Femur (tissue), 1 donor: Measurements from ENCODE around the gene ATP6V1C2.
"Not testable (repeated sequence)": the region's sequence is repeated elsewhere in the genome, so short reads cannot be mapped to it uniquely, and the experiment has no call there.

Source experiments
- DNase-seq: peaks from one replicate; pipeline ENCODE4 v3.0.0-alpha.2; 2017

Gene ATP6V1C2

DNA sequence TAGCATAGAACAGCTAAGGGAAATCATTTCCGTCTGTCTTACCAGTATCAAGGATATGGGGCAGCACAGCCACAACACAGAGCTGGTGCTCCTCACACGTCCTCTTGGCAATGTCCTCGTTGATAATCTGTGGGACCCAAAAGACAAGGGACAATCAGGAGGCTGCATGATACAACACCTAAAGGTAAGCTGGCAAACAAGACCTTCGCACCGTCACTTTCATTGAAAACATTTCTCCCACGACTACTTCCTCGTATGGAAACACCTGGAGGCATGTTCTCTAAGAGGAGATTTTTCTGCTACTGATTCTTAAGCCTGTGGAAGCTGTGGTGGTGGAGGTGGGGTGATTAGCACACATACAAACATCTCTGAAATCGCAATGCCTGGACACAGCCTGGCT, 67.4 kb downstream of the ATP6V1C2 start:
- DNase-seq: no peak

DNA sequence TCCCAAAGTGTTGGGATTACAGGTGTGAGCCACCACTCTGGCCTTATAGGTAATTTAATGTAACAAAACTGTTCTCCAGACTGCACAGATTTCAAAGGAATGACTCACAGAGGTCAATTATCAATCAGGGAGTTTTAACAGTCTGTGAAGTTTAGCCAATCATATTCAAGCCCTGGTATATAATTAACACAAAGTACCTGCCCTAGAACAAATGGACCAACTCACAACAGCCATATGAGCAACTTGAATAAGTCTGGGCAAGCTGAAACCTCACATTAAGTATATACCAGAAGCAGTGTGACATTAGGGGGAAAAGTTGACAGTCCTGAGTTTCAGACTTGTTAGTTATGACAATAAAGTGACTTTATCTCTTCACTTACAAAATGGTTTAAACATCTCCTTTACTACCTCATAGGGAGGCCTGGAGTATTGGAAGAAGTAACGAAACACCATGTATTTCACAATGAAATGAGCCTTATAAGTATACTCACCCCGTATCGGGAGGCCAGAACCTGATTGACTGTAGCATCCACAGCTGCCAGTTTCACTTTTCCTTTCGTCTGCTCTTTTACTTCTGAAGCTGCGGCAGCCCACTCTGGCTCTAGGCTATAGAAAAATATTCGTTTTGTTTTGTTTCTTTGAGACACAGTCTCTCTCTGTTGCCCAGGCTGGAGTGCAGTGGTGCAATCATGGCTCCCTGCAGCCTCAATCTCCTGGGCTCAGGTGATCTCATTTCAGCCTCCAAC, 69.0 kb downstream of the ATP6V1C2 start:
- no peak for DNase-seq

DNA sequence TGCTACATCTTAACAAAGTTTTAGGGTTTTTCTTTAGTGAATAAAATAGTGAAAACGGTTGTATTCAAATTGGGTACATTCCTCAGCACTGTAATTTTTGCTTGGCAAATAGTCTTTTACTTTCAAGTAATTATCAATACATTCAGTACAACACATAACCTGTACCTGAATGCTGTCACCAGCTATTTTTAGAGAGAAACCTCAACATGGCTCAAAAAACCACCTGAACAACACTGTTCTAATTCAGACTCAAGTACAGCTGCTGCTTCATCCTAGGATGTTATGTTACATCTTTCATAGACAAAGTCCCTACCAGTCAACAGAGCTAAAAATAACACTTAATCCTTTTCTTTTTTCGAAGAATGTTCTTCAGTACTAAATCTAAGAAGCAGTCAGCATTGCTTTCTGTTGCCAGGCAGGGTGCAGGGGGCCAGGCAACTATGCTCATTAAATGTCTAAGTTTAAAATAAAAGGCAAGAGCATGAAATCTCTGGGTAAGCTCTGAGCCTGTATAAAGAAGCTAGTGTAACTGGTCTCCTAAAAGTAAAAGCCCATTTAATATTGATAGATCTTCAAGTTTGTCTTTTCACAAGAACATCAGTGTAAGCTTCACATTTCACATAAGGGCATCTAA, 70.7 kb downstream of the ATP6V1C2 start:
- DNase-seq: no peak

DNA sequence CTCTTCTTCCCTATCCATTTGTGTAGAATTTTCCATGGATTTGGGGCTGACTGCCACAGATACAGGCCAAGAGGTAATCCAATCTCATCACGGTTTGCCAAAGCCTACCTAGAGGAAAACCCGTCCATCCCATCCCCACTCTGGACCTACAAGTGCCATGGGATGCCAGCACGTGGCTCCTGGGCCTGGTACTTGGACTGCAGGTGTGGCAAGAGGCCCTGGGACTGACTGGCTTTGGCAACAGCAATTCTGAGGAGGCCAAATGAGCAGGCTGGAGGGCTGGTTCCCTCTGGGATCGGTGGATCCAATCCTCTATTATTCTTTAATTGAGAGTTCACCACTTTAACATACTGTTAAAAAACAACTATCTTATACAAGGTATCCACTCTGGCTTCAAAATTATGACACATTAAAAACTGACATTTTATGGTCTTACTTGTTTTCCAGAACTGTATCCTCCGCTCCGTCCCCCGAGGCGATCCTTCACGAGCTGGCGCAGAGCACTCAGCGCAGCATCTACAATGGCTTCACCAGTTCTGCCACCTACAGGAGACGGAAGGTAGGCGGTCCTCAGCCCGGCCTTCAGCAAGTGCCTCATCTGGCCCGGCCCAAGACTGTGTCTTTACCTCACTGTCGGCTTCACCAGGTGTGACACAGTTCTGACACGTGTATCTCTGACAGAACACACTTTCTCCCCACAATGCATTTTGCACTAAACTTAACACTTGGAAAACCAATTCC, 71.4 kb downstream of the ATP6V1C2 start:
- DNase-seq: no peak

DNA sequence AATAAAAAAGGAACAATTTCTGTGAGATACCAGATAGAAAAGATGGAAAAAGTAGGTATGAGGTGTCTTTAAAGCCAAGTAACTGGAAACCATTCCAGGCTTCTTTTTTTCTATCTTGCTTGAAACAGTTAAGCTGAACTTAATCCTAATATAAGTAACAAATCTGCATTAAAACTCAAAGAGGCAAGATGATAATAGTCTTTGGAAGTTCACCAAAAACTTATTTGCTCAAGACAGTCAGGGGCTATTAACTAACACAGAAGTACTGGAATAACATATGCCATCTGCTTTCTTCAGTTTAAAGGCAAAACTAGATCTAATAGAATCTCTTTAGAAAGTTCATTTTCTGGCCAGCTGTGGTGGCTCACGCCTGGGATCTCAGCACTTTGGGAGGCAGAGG, 72.4 kb downstream of the ATP6V1C2 start:
- no peak for DNase-seq

DNA sequence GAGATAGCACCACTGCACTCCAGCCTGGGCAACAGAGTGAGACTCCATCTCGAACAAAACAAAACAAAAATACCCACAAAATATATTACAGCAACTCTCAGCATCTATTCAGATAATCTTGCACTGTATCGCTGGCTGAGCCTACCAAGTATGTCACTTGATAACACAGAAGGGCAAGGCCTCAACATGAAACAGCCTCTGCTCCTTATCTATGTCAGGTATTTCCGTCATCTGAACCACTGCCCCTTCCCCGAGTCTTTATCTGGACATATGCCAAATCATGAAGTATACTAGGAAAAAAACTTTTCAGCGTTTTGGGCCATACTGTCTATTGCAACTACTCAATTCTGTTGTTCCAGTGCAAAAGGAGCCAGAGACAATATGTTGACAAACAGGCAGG, 73.4 kb downstream of the ATP6V1C2 start:
- DNase-seq: no peak

DNA sequence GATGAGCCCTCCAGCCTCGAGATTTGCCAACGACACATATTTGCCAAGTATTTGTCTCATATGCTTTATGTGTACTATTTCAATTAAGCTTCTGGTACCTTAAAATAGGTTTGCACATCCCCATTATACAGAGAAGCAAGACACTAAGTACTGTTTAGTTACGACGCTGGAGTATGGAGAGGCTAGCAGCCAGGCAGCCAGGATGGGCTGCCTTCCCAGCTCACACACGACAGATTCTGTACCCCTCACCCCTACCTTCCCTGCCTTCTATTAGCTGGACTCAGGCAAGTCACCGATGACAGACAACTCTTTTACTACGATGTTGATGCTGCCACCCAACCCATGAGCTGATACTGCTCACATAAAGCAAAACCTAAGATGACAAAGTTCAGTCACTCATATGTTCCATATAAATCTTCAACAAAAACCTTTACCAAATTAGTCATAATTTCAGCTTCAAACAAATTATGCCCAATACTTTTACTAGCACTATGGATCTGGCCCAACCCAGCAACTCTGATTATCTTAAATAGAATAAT, 74.1 kb downstream of the ATP6V1C2 start:
- DNase-seq: no peak

DNA sequence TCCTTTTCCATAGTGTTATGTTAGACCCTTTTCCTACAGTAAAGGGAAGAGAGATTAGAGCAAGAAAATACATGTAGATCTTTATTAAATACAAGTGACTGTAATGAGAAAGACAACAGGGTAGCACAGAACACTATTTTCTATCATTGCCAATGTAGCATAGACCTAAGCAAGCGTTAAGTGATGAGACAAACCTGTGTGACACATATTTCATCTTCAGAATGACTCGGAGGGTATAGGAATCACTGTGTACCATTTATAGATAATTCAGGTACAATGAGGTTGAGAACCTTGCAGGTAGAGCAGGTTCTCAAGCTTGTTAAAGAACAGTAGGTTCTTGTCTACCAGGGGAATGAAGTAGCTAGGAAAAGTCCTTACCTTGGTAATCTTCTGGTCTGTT, 75.3 kb downstream of the ATP6V1C2 start:
- no peak for DNase-seq

DNA sequence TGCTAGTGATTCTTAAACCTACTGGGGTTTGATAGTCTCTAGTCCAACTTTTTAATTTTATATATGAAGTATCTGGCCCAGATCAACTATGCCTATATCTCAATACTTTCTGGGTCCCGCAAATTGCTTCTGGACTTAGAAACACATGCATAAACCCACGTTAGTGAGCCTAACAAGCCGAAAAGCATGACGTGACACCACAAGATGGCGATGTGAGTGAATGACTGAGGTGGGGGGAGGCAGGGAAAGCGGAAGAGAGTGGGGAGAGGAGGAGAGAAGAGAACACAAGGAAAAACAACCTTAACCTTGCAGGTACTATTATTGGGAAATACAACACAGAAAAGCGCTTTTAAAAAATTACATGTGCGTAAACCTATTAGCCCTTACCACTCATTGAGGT, 77.4 kb downstream of the ATP6V1C2 start:
- no peak for DNase-seq

DNA sequence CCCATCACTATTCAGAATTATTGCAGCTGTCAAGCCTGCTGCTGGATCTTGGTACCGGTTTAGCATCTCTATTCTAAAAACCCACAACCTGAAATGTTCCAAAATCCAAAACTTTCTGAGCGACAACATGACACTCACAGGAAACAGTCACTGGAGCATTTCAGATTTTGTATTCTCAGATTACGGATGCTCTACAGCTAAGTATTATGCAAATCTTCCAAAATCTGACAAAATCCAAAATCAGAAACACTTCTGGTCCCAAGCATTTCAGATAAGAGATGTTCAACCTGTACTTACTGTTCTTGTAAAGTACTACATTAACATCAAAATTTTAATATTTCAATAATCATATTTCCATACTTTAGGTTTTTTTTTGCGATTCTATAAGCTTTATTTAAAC, 78.7 kb downstream of the ATP6V1C2 start:
- DNase-seq: no peak

DNA sequence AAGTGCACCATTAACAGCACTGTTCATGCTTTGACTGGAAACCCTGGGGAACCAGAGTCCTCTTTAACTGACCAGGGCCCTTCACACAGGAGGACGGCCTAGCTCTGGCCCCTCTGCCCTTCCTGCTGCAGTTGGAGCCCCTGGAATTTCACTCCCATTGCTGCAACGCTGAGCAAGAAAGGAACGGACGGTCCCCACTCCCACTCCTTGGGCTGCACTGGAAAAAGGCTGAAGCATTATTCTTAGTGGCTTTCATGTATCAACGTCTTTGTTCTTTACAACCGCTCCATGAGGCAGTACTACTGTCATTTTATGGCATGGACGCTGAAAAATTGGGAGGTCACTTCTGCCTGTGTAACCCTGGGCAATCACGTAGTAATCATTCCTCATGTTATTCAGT, 81.2 kb downstream of the ATP6V1C2 start:
- no peak for DNase-seq

DNA sequence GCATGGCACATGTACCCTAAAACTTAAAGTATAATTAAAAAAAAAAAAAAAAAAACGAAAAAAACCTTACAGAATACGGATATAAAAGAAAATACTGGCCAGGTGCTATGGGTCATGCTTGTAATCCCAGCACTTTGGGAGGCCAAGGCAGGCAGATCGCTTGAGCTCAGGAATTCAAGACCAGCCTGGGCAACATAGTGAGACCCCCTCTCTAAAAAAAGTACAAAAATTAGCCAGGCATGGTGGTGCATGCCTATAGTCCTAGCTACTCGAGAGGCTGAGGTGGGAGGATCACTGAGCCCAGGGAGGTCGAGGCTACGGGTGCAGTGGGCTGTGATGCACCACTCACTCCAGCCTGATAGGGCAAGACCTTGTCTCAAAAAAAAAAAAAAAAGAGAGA, 84.6 kb downstream of the ATP6V1C2 start:
- DNase-seq: not testable (repeated sequence)

DNA sequence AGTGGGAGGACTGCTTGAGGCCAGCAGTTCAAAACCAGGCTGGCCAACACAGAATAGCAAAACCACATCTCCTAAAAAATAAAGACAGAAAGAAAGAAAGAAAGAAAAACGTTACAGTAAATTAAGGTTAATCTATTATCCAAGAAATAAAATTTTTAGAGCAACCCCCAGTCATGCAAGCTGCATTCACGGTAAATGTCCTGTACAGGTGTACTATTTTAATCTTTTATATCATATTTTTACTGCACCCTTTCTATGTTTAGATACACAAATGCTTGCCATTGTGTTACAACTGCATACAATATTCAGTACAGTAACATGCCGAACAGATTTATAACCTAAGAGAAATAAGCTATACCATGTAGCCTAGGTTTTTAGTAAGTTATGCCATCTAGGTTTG, 85.1 kb downstream of the ATP6V1C2 start:
- no peak for DNase-seq

DNA sequence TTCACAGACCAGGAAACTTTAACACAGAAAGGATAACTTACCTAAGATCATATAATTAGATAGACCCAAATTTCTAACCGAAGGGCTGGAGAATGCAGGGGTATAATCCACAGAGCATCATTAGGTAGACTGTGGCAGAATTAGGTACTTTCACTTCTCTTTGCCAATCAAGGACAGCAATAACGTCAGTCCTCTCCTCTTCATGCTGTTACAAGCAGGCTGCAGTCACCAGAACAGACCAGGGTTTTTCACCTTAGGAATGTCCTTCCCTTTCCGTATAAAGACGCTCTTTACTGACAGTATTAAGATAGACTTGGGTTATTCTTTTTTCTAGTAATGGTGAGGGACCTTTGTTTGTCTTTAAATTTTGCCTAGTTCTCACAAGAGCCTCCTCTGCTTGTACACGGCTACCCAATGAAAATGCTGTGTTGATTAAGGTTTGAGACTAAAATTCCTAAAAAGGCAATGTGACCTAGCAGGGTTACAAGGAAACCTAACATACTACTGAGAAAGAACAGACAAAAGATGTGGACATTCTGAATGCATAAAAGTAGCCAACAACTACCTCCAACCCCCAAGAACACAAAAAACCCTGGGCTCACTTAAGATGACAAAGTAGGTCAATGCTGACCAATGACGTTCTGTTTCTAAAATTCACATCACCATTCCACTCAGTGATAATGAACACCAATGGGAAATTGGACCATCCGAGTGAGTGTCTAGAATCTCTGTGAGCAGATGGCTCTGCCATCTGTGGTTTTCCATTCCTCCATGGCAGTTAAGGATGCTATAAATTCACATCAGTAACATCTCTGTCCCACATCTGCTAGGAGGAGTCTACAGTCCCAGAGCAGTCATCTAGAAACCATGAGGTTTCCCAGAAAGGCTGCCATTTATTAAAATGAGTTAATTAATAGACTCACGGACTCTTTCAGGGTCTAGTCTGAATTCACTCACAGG, 89.1 kb downstream of the ATP6V1C2 start:
- DNase-seq: no peak

DNA sequence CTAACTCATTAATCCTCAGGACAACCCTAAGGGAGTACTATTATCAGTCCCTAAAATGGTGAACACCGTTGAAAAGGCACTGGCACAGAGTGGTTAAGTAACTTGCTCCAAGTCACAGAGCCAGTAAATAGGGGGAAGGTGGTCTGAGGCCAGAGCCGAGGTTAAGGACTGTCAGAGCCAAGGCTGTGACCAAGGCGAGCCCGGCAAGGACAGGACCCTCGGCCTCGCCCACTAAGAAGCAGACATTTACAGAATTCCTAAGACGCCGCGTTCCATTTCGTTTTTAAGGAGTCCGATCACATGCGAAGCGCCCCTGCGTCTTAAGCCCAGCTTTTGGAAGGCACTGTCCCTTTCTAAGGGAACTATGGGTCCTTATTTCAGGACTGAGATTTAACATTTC, 90.1 kb downstream of the ATP6V1C2 start:
- DNase-seq: no peak

DNA sequence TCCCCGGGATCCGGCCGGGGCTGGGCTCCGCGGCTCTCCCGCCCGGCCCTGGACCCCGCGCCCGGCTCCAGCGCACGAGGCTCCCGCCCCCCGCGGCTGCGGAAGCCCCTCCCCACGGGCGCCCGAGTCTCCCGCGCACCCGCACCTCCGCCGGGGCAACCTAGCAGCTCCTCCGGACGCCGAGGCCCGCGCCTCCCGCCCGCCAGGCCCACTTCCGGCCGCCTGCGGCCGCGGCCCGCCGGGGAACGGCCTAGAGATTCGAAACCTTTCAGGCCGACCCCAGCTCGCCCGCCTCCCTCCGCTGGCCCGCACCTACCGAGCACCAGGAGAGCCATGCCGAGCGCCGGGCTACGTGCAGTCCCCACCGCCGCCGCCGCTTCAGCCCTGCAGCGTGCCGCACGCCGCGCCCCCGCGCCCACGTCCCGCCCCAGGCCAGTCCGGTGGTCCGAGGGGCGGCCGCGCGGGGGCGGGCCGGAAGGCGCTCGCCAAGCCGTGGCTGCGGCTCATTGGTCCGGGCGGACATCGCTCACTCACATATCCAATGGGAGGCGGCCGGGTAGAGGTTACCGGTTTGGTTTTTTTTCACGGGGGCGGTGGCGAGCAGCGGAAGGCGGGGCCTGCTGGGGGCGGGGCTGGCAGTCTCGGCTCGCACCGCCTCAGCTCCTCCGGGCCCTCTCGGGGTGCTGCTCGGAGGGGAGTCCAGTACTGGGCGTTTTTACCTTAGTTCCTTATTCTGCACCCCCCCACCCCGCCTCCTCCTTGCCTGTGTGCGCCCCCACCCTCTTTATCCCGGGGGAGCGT, 91.1 kb downstream of the ATP6V1C2 start, which contains the start of gene PDIA6:
PDIA6 (minus strand) TSS at position 424 of the 801 bp plus-strand sequence; CDS start at position 335, 89 bp downstream.
- peak; percentile 99 for DNase-seq

DNA sequence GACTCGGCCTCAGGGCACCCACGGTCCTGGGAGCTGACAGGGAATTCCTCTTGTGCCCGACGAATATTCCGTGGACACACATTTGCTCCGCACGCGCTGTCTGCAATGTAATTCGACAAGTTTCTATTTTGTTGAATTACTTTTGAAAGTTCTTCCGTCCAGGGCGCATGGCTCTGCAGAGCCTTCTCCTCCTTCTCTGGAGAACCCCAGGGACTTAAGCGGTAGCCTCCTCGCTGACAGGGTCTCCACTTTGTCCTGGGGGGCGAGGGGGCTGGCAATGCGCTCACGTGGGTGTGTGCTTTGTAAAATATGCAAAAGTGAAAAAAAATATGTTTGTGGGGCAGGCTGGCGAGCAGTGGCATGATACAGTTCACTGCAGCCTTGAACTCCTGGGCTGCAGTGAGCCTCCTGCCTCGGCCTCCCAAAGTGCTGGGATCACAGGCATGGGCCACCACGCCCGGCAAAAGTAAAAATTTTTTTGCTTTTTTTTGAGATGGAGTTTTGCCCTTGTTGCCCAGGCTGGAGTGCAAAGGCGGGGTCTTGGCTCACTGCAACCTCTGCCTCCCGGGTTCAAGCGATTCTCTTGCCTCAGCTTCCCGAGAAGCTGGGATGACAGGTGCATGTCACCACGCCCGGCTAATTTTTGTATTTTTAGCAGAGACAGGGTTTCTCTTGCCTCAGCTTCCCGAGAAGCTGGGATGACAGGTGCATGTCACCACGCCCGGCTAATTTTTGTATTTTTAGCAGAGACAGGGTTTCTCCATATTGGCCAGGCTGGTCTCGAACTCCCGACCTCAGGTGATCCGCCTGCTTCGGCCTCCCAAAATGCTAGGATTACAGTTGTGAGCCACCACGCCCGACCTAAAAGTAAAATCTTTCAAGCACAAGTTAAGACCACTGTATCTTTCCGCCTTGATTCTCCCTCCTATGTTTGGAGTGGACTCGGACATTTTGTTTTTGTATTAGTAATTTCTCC, 92.0 kb downstream of the ATP6V1C2 start:
- DNase-seq: not testable (repeated sequence)

DNA sequence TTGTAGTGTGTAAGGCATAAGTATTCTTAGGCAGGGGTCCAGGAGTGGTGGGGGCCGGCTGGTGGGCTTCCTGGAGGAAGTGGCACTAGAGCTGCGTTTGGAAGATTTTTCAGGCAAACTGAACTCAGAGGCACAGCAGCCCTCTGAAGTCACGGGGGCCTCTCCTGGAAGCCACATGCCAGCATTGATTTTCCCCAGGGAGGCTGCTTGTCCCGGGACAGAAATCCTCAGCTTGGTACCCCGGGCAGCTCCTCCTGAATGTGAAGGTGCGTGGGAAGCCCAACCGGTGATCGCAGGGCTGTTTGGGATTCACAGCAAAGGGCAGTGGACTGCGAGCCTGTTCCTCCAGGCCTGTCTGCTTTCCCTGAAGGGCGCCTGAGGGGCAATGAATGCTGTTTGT, 92.7 kb downstream of the ATP6V1C2 start:
- DNase-seq: no peak

DNA sequence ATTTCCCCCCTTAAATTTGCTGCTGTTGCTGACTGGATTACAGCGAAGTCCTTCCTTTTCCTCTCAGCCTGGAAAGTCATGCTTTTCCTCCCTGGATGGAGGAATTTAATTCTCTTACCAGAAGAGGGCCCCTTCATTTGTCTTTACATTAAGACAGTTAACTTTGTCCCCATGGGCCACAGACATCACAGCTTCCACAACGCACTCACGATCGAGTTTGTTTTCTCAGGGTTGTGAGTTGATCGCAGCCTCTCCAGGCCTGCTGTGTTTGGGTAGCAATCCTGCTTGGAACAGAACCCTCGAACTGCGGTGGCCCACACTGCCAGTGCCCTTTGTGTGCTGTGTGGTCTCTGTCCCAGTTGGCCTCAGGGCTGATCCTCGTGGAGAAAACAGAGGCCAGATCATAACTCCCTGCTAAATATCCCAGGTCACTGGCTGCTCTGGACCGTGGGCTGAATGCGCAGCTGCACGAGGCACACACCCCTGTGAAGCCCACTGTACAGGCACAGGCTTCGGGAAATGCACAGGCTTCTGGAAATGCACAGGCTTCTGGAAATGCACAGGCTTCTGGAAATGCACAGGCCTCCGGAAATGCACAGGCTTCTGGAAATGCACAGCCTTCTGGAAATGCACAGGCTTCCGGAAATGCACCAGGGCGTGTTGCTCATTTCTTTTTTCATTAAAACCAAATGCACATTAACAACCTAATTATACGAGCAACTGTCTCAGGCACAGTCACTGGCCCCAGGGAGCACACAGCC, 93.3 kb downstream of the ATP6V1C2 start:
- no peak for DNase-seq

DNA sequence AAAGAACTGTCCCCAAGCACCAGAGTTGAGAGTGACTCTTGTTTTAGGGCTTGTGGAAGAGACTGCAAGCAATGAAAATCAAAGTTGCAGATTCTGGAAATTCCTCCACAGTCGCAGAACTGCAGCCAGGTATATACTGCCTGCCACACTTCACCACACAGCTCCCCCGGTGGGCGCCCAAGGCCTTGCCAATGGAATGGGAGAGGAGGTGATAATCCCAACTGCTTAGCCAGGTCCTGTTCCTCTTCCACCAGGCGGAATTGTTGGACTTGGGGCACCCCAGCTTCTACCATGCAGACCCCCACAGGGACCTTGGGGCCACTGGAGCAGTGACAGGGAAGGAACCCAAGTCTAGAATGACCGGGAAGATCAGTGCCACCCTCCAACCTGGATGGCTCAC, 96.0 kb downstream of the ATP6V1C2 start:
- DNase-seq: no peak
